Fibroblast of mammary gland (primary cell): ENCODE data around the gene MBD6.

Source experiments
- DNase-seq: peaks from one replicate; pipeline ENCODE4 v3.0.0-alpha.2; 2010; ENCODE audit warnings: low read depth
- H3K4me3 ChIP-seq: 2 replicates; pipeline ENCODE4 v1.5.1; 2011; ENCODE audit warnings: low read depth, mild to moderate bottlenecking, low read length, moderate library complexity; ENCODE audit not compliant: control insufficient read depth
- TF ChIP-seq, protein P1 (sequence below): conservative IDR thresholded peaks from 2 replicates; pipeline ENCODE4 v1.5.1; 2011; ENCODE audit warnings: low read depth, low read length, inconsistent platforms; ENCODE audit not compliant: control insufficient read depth, insufficient read depth

Gene MBD6

DNA sequence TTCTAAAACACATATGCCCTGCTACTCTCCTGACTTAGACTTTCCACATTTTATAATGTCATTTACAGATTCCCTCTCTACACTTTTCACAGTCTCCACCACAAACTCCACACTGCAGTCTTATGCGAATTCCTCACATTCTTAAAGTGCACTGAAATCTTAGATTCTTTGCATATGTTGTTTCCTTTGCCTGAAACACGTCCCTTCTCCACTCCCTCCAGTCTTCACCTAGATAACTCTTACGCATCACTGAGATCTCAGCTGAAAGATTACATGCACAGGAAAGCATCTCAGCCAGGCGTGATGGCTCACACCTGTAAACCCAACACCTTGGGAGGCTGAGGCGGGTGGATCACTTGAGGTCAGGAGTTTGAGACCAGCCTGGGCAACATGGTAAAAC, 39.2 kb upstream of the MBD6 start:
- DNase-seq, result no peak
- H3K4me3 ChIP-seq, result no peak overlapping the region
- TF ChIP-seq, protein P1, sequence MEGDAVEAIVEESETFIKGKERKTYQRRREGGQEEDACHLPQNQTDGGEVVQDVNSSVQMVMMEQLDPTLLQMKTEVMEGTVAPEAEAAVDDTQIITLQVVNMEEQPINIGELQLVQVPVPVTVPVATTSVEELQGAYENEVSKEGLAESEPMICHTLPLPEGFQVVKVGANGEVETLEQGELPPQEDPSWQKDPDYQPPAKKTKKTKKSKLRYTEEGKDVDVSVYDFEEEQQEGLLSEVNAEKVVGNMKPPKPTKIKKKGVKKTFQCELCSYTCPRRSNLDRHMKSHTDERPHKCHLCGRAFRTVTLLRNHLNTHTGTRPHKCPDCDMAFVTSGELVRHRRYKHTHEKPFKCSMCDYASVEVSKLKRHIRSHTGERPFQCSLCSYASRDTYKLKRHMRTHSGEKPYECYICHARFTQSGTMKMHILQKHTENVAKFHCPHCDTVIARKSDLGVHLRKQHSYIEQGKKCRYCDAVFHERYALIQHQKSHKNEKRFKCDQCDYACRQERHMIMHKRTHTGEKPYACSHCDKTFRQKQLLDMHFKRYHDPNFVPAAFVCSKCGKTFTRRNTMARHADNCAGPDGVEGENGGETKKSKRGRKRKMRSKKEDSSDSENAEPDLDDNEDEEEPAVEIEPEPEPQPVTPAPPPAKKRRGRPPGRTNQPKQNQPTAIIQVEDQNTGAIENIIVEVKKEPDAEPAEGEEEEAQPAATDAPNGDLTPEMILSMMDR, result no peak

DNA sequence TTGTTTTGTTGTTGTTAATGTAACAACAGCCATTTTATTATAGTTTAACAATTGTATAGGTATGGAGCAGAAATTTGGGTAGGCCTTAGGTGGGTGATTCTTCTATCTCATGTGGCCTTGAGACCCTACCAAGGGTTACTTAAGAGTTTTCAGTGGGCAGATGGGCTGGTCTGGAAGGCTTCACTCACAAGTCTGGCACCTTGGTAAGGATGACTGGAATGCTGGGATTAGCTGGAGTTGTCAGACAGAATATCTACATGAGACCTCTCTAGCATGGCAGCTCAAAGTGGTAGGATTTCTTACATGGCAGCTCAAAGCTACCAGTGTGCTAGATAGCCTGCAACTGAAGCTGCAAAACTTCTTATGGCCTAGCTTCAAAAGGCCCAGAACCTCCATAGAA, 36.9 kb upstream of the MBD6 start:
- no peak overlapping the region for H3K4me3 ChIP-seq
- DNase-seq, result no peak
- TF ChIP-seq, protein P1, result no peak

DNA sequence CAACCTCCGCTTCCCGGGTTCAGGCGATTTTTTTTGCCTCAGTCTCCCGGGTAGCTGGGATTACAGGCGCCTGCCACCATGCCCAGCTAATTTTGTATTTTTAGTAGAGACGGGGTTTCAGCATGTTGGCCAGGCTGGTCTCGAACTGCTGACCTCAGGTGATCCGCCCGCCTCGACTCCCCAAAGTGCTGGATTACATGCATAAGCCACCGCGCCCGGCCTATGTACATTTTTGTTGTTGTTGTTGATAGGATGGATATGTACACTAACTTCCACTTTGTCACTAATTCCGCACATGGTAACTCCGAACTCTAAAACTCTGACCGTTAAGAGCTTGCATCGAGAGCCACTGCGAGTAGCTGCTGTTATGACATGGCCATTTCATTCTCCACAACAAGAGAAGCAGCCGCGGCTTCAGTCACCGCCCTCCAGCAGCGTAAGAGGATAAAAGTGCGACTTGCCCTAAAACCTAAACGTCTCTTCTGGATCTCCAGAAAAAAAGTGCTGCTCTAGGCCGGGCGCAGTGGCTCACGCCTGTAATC, 35.5 kb upstream of the MBD6 start:
- TF ChIP-seq, protein P1, result no peak
- H3K4me3 ChIP-seq, result peak overlapping the region; percentile 99
- no peak for DNase-seq

DNA sequence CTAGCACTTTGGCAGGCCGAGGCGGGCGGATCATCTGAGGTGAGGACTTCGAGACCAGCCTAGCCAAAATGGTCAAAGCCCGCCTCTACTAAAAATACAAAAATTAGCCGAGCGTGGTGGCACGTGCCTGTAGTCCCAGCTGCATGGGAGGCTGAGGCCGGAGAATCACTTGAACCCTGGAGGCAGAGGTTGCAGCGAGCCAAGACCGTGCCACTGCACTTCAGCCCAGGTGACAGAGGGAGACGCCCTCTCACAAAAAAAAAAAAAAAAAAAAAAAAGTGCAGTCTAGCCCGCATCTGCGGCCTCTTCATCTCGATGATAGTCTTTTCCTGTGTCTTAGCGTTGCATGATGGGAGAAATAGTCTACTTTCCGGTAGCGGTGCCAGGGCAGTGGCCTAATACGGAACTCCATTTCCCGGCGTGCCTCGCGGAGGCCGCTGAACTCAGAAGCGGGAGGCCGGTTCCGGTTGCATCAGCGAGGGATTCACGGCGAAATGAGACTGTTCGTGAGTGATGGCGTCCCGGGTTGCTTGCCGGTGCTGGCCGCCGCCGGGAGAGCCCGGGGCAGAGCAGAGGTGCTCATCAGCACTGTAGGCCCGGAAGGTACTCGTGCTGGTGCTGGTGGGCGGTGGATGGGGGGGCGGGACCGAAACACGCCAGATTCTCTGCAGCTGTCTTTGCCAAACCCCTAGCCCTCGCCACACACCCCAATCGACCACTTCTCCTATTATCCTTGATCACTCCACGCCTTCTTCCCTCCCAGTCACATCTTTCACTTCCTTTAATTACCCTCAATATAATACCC, 34.8 kb upstream of the MBD6 start, which contains the start of gene MARS1:
MARS1 (plus strand) TSS at position 472 of the 805 bp plus-strand sequence; CDS start at position 495, 23 bp downstream.
- TF ChIP-seq, protein P1, result no peak
- peak; percentile 95 for DNase-seq
- peak within 1 kb of the TSS; percentile 99 for H3K4me3 ChIP-seq

DNA sequence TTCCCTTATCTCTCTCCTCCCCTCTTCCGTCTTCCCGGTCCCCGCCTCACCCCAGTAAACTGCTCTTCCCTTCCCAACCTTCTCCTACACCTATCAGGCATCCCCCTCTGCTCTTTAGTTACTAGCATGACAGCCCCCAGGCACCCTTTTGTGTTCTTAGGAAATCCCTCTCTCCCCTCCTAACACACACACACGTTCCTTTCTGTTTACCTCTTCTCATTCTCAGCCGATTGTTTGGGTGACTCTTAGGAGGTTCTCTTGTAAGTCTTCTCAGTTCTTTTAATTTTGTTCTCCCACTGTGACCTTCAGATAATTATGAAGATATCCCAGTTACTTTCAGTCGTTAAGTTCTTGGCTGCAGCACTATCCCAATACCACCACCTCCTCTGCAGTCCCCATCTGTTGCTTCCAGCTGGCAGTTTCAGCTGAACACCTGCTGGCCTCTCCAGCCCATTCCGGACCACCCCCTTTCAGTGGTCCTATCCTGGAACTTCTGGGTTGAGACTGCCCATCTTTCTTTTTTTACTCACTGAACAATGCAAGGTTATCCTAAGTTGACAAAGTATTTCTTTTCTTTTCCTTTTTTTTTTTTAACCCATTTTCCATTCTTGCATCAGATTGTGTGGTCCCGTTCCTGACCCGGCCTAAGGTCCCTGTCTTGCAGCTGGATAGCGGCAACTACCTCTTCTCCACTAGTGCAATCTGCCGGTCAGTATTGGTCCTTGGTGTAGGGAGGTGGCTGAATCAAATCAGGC, 34.0 kb upstream of the MBD6 start:
- H3K4me3 ChIP-seq, result peak overlapping the region; percentile 99
- peak; percentile 18 for DNase-seq
- TF ChIP-seq, protein P1, result no peak

DNA sequence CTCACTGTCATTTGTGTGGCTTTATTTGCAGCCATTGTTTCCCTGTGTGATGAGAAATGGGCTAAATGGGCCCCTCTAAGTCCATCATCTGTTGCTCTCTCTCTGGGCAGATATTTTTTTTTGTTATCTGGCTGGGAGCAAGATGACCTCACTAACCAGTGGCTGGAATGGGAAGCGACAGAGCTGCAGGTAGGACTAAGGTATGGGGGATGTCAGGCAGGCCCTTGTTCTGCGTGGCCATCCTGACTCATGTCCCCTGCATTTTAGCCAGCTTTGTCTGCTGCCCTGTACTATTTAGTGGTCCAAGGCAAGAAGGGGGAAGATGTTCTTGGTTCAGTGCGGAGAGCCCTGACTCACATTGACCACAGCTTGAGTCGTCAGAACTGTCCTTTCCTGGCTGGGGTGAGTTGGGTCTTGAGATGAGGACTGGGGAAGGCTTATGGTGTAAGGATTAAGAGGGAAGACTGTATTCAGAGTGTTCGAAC, 33.4 kb upstream of the MBD6 start:
- H3K4me3 ChIP-seq, result peak overlapping the region; percentile 99
- DNase-seq, result peak; percentile 62
- TF ChIP-seq, protein P1, result no peak
